HCT116 (cell line): ENCODE results near the gene RANBP17.

Experiments
- CTCF ChIP-seq, 3 experiments: fragments of 200-600 bp in 1 of 3; sonication (generic) in 1 of 3; IDR thresholded peaks in 2 of 3; conservative IDR thresholded peaks in 1 of 3; 2 replicates each; pipeline ENCODE4 v1.5.1; 2012 to 2017; ENCODE audit warnings: low read depth in 2 of 3, low read length in 2 of 3, antibody characterized with exemption in 1 of 3, borderline replicate concordance in 1 of 3, control low read depth in 1 of 3, mild to moderate bottlenecking in 1 of 3, mixed read lengths in 1 of 3, mixed run types in 1 of 3, moderate library complexity in 1 of 3; ENCODE audit not compliant: insufficient read depth in 1 of 3
- ZNF274 ChIP-seq: fragments of 200-500 bp; sonication (Bioruptor generic); IDR thresholded peaks from 2 replicates; pipeline ENCODE4 v1.6.1; 2014; ENCODE audit warnings: mild to moderate bottlenecking, low read depth, low read length, inconsistent platforms

DNA sequence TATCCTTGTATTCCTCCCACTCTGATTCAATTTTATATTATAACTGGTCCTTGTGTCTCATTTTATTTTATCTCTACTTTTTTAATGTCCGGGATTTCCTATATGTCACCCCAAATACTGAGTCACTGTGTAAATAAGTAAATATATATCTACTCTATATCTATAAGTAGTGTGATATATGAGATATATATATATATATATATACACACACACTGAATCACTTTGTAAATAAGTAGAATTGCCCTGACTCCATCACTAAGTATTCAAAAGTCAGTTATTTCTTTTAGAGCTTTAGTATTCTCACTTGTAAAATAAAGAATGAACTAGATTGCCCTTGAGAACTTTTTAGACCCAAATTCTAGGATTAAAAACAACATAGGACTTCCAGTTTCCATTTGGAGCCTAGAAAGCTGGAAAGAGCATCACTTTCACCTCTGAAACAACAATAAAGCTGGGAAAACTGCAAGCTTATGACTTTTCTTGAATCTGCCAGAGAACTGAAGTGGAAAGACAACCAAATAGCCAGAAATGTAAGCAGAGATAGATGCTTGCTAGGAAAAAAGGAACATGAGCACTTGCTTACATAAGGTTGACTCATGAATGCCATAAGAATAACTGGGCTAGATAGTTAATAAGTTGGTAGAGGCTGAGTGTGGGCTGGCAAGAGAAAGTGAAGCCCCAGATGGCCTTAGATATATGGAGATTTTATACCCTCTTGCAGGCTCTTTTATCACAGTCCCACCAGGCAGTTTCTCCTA, 276.1 kb downstream of the RANBP17 start:
- TF ChIP-seq CTCF (IDR thresholded peaks at IDR 0.05 in 2 of 3, conservative IDR thresholded peaks at IDR 0.05 in 1 of 3; ENCODE audit: borderline replicate concordance in 1 of 3, insufficient read depth in 1 of 3, low read depth in 2 of 3, low read length in 2 of 3), result no peak
- TF ChIP-seq ZNF274, result no peak
